ENCODE measurements around the gene GADD45GIP1.

DNA sequence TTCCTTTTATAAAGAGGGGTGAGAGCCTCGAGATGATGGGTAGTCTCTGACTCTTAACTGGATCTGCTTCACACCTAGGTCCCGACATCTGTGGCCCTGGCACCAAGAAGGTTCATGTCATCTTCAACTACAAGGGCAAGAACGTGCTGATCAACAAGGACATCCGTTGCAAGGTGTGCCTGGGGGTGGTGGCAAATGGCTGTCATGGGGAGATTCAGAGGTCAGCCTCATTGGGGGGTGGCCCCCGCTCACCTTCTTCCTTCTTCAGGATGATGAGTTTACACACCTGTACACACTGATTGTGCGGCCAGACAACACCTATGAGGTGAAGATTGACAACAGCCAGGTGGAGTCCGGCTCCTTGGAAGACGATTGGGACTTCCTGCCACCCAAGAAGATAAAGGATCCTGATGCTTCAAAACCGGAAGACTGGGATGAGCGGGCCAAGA, 17.0 kb downstream of the GADD45GIP1 start:
- no peak for TF ChIP-seq EZH2 (IDR thresholded peaks at IDR 0.05; ENCODE audit: borderline replicate concordance, low read length)
- TF ChIP-seq, protein P1, sequence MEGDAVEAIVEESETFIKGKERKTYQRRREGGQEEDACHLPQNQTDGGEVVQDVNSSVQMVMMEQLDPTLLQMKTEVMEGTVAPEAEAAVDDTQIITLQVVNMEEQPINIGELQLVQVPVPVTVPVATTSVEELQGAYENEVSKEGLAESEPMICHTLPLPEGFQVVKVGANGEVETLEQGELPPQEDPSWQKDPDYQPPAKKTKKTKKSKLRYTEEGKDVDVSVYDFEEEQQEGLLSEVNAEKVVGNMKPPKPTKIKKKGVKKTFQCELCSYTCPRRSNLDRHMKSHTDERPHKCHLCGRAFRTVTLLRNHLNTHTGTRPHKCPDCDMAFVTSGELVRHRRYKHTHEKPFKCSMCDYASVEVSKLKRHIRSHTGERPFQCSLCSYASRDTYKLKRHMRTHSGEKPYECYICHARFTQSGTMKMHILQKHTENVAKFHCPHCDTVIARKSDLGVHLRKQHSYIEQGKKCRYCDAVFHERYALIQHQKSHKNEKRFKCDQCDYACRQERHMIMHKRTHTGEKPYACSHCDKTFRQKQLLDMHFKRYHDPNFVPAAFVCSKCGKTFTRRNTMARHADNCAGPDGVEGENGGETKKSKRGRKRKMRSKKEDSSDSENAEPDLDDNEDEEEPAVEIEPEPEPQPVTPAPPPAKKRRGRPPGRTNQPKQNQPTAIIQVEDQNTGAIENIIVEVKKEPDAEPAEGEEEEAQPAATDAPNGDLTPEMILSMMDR (conservative IDR thresholded peaks at IDR 0.05 in 1 of 2, IDR thresholded peaks at IDR 0.05 in 1 of 2; ENCODE audit: extremely low read depth in 1 of 2, insufficient read depth in 1 of 2, low read depth in 1 of 2, low read length in 2 of 2), result no peak

Data from mammary epithelial cell (primary cell).